Uterus (tissue), 2 donors: Measurements from ENCODE around the gene KIDINS220.

Experiments used
- POLR2A ChIP-seq, 2 donors: fragments of 450-650 bp; IDR thresholded peaks; one replicate each; pipeline ENCODE4 v1.6.1; 2016; ENCODE audit warnings: antibody characterized with exemption in 2 of 2, mild to moderate bottlenecking in 1 of 2, moderate library complexity in 1 of 2
- TF ChIP-seq, protein P1 (sequence below), 4 experiments: fragments of 200-600 bp in 2 of 4; fragments of 450-650 bp in 2 of 4; sonication (generic) in 2 of 4; IDR thresholded peaks; one replicate each; pipeline ENCODE4 v1.5.1; 2016 to 2019; ENCODE audit warnings: antibody characterized with exemption in 4 of 4, mild to moderate bottlenecking in 2 of 4, moderate library complexity in 1 of 4

DNA sequence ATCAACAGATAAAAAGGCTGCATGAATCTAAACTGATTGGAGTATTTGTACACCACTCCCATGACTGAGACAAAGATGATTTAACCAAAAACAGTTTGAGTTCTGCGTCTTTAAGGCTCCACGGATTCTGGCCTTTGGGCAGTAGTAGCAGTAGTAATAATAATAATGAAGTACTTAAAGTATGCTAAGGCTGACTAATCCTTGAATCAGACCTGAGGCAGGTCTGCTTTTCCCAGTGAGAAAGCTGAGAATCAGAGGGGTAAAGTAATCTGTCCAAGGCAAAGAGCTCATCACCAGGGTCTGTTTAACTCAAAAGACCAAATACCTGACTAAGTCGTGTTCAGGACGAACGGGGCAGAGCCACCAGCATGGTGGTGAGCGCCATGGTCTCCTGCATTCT is 94.2 kb downstream of the KIDINS220 start:
- no peak for TF ChIP-seq POLR2A (IDR thresholded peaks at IDR 0.05)
- TF ChIP-seq, protein P1, sequence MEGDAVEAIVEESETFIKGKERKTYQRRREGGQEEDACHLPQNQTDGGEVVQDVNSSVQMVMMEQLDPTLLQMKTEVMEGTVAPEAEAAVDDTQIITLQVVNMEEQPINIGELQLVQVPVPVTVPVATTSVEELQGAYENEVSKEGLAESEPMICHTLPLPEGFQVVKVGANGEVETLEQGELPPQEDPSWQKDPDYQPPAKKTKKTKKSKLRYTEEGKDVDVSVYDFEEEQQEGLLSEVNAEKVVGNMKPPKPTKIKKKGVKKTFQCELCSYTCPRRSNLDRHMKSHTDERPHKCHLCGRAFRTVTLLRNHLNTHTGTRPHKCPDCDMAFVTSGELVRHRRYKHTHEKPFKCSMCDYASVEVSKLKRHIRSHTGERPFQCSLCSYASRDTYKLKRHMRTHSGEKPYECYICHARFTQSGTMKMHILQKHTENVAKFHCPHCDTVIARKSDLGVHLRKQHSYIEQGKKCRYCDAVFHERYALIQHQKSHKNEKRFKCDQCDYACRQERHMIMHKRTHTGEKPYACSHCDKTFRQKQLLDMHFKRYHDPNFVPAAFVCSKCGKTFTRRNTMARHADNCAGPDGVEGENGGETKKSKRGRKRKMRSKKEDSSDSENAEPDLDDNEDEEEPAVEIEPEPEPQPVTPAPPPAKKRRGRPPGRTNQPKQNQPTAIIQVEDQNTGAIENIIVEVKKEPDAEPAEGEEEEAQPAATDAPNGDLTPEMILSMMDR (IDR thresholded peaks at IDR 0.05), result no peak
